Neural cell (in vitro differentiated cells): ENCODE data around the gene GPR180. TPM values are rescaled to one million over a fixed set of nuclear protein-coding genes. Genes with fewer than 3 reads are reported as not detected.
A peak's percentile ranks its signal among the peaks of the same experiment; 100 is the strongest.

Experiments used
- H2AFZ ChIP-seq: fragments of 200-600, 300-800 bp; sonication (generic), shearing (Covaris generic); 2 replicates; pipeline ENCODE4 v1.6.0; 2014; ENCODE audit warnings: low read depth, mild to moderate bottlenecking, antibody characterized with exemption, low read length, moderate library complexity
- H3F3A ChIP-seq: fragments of 200-600 bp; shearing (Covaris generic); 2 replicates; pipeline ENCODE4 v1.6.1; 2016; ENCODE audit warnings: mild to moderate bottlenecking, moderate library complexity, mixed read lengths, antibody characterized with exemption, low read length; ENCODE audit not compliant: insufficient read depth, poor library complexity, severe bottlenecking
- H3K27ac ChIP-seq: fragments of 200-600, 300-800 bp; sonication (generic), shearing (Covaris generic); 2 replicates; pipeline ENCODE4 v1.5.1; 2014; ENCODE audit warnings: mild to moderate bottlenecking, low read length, moderate library complexity
- H3K27me3 ChIP-seq: fragments of 300-800, 200-600 bp; sonication (generic), shearing (Covaris generic); 2 replicates; pipeline ENCODE4 v1.6.0; 2014; ENCODE audit warnings: mild to moderate bottlenecking, low read depth, low read length, moderate library complexity; ENCODE audit not compliant: insufficient read depth
- H3K36me3 ChIP-seq: fragments of 300-800, 200-600 bp; sonication (generic), shearing (Covaris generic); 2 replicates; pipeline ENCODE4 v1.5.1; 2014; ENCODE audit warnings: mild to moderate bottlenecking, antibody characterized with exemption, low read length, moderate library complexity; ENCODE audit not compliant: insufficient read depth
- H3K4me2 ChIP-seq: fragments of 300-800, 200-600 bp; sonication (generic), shearing (Covaris generic); 2 replicates; pipeline ENCODE4 v1.6.0; 2014; ENCODE audit warnings: mild to moderate bottlenecking, low read length
- H3K4me3 ChIP-seq: fragments of 300-800, 200-600 bp; sonication (generic), shearing (Covaris generic); 2 replicates; pipeline ENCODE4 v1.5.1; 2014; ENCODE audit warnings: mild to moderate bottlenecking, low read length, moderate library complexity
- H3K79me2 ChIP-seq: fragments of 200-600 bp; shearing (Covaris generic); replicated peaks from 2 replicates; pipeline ENCODE4 v1.6.0; 2014; ENCODE audit warnings: mild to moderate bottlenecking, low read length, moderate library complexity; ENCODE audit not compliant: insufficient read depth
- H3K9ac ChIP-seq: fragments of 300-800, 200-600 bp; sonication (generic), shearing (Covaris generic); 2 replicates; pipeline ENCODE4 v1.6.1; 2016; ENCODE audit warnings: mild to moderate bottlenecking, low read length, mixed read lengths
- H3K9me2 ChIP-seq: fragments of 200-600 bp; shearing (Covaris generic); 2 replicates; pipeline ENCODE4 v1.6.1; 2016; ENCODE audit warnings: mild to moderate bottlenecking, low read length, mixed read lengths; ENCODE audit not compliant: insufficient read depth
- H3K9me3 ChIP-seq: fragments of 200-600, 300-800 bp; sonication (generic), shearing (Covaris generic); 2 replicates; pipeline ENCODE4 v1.6.1; 2016; ENCODE audit warnings: mild to moderate bottlenecking, mixed run types, low read length, moderate library complexity, mixed read lengths
- H4K20me1 ChIP-seq: fragments of 200-600 bp; shearing (Covaris generic); 2 replicates; pipeline ENCODE4 v1.6.1; 2016; ENCODE audit warnings: mild to moderate bottlenecking, mixed run types; ENCODE audit not compliant: insufficient read depth
- CTCF ChIP-seq: fragments of 450-650 bp; IDR thresholded peaks from 2 replicates; pipeline ENCODE4 v1.5.1; 2014; ENCODE audit warnings: antibody characterized with exemption, mild to moderate bottlenecking, moderate library complexity; ENCODE audit not compliant: poor library complexity, severe bottlenecking
- EP300 ChIP-seq: fragments of 450-650 bp; conservative IDR thresholded peaks from 2 replicates; pipeline ENCODE4 v1.6.1; 2014; ENCODE audit warnings: antibody characterized with exemption, mild to moderate bottlenecking, moderate library complexity; ENCODE audit not compliant: poor library complexity, severe bottlenecking
- EZH2 ChIP-seq: fragments of 200-600, 300-800 bp; shearing (Covaris generic), sonication (generic); IDR thresholded peaks from 2 replicates; pipeline ENCODE4 v1.6.1; 2014; ENCODE audit warnings: antibody characterized with exemption, low read length, borderline replicate concordance, mild to moderate bottlenecking; ENCODE audit not compliant: insufficient read depth, poor library complexity, severe bottlenecking
- MXI1 ChIP-seq: fragments of 450-650 bp; conservative IDR thresholded peaks from 2 replicates; pipeline ENCODE4 v1.6.1; 2014; ENCODE audit warnings: antibody characterized with exemption, mild to moderate bottlenecking; ENCODE audit not compliant: poor library complexity, severe bottlenecking
- POLR2AphosphoS5 ChIP-seq: IDR thresholded peaks from 2 replicates; pipeline ENCODE4 v1.6.1; 2012
- RAD21 ChIP-seq: fragments of 450-650 bp; conservative IDR thresholded peaks from 2 replicates; pipeline ENCODE4 v1.6.1; 2014; ENCODE audit warnings: antibody characterized with exemption, mild to moderate bottlenecking, moderate library complexity
- SMC3 ChIP-seq: fragments of 450-650 bp; conservative IDR thresholded peaks from 2 replicates; pipeline ENCODE4 v1.6.1; 2014; ENCODE audit warnings: antibody characterized with exemption, mild to moderate bottlenecking, moderate library complexity; ENCODE audit not compliant: poor library complexity
- TAF1 ChIP-seq: IDR thresholded peaks from 2 replicates; pipeline ENCODE4 v1.6.1; 2012; ENCODE audit warnings: low read depth
- polyA plus RNA-seq: library from polyadenylated mRNA; depleted of rRNA; stranded (reverse); fragments of >200 nt; gene quantifications from 2 replicates; pipeline ENCODE4 v1.2.3, GENCODE V29; 2014
- TF ChIP-seq, protein P1 (sequence below): IDR thresholded peaks from 2 replicates; pipeline ENCODE4 v1.6.1; 2012; ENCODE audit warnings: borderline replicate concordance

GPR180 gene
- polyA plus RNA-seq, 1 donor from 2014 or later, result 5.7 TPM

DNA sequence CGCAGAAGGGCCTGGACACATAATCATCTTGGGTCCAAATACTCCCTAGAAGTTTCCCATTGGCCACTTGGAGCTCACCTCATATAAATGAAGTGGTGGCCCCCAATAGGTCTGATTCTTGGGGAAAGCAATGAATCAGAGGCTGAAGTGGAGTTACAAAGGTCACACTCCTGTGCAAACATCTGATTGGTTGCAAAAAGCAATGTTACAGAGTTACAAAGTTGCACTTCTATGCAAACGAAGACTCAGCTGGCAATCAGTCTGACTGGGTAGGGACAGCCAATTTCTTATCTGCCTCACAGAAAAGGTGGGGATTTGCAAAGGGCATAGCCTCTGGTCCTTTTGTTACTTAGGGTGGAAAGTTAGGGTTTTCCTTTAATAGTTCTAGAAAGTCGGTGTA lies 1.8 kb upstream of the GPR180 start:
- H3K36me3 ChIP-seq, result no peaks in the 10 kb centered on the region
- H3K4me3 ChIP-seq, result no peak overlapping the region
- TF ChIP-seq EP300 (no peak), MXI1 (no peak), EZH2 (no peak), TAF1 (no peak), SMC3 (no peak), RAD21 (no peak), POLR2AphosphoS5 (no peak), CTCF (no peak)
- TF ChIP-seq, protein P1, sequence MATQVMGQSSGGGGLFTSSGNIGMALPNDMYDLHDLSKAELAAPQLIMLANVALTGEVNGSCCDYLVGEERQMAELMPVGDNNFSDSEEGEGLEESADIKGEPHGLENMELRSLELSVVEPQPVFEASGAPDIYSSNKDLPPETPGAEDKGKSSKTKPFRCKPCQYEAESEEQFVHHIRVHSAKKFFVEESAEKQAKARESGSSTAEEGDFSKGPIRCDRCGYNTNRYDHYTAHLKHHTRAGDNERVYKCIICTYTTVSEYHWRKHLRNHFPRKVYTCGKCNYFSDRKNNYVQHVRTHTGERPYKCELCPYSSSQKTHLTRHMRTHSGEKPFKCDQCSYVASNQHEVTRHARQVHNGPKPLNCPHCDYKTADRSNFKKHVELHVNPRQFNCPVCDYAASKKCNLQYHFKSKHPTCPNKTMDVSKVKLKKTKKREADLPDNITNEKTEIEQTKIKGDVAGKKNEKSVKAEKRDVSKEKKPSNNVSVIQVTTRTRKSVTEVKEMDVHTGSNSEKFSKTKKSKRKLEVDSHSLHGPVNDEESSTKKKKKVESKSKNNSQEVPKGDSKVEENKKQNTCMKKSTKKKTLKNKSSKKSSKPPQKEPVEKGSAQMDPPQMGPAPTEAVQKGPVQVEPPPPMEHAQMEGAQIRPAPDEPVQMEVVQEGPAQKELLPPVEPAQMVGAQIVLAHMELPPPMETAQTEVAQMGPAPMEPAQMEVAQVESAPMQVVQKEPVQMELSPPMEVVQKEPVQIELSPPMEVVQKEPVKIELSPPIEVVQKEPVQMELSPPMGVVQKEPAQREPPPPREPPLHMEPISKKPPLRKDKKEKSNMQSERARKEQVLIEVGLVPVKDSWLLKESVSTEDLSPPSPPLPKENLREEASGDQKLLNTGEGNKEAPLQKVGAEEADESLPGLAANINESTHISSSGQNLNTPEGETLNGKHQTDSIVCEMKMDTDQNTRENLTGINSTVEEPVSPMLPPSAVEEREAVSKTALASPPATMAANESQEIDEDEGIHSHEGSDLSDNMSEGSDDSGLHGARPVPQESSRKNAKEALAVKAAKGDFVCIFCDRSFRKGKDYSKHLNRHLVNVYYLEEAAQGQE, result no peak
- peaks cover 3% of the 10 kb centered on the region for H3K79me2 ChIP-seq
- no peak overlapping the region for H3K27ac ChIP-seq
- no peaks in the 10 kb centered on the region for H3K9me2 ChIP-seq
- H3K9ac ChIP-seq, result no peak overlapping the region
- H3K9me3 ChIP-seq, result no peaks in the 10 kb centered on the region
- H3K4me2 ChIP-seq, result no peak overlapping the region
- H2AFZ ChIP-seq, result no peak overlapping the region
- no peaks in the 10 kb centered on the region for H4K20me1 ChIP-seq
- no peaks in the 10 kb centered on the region for H3F3A ChIP-seq
- H3K27me3 ChIP-seq, result no peaks in the 10 kb centered on the region

DNA sequence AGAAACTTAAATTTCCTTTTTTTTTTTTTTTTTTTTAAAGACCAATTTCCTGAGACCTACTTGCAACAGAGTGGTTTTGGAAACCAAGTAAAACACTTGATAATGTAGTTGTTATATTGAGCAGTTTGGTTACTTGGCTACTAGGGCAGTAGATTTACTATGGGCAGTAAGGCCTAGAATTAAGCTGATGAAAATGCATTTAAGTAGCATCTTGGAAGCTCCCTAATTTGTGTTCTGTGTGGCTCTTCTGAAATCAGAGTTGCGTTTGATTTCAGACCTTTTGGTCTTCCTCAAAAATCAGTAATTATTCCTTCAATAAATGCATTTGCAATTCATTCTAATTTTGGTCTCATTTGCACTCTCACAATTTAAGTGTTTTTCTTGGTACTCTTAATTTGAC lies 810 bp downstream of the GPR180 start:
- Histone ChIP-seq H4K20me1 (no peaks in the 10 kb centered on the region), H2AFZ (no peak overlapping the region)

More for the DNA sequence above, 810 bp downstream of the GPR180 start:
- Histone ChIP-seq H3K36me3 (no peaks in the 10 kb centered on the region), H3K9me3 (no peaks in the 10 kb centered on the region), H3F3A (no peaks in the 10 kb centered on the region), H3K9me2 (no peaks in the 10 kb centered on the region), H3K27ac (no peak overlapping the region), H3K4me3 (peak overlapping the region; percentile 96), H3K9ac (peak overlapping the region; percentile 74), H3K79me2 (peaks cover 3% of the 10 kb centered on the region), H3K4me2 (peak overlapping the region; percentile 65), H3K27me3 (no peaks in the 10 kb centered on the region)
- TF ChIP-seq MXI1, result no peak
- TF ChIP-seq SMC3, result no peak
- TF ChIP-seq CTCF, result no peak
- TF ChIP-seq RAD21, result no peak
- TF ChIP-seq EZH2, result no peak
- TF ChIP-seq POLR2AphosphoS5, result no peak
- TF ChIP-seq, protein P1, result no peak
